ENCODE data around the gene RAD51B. TPM values are rescaled to one million over a fixed set of nuclear protein-coding genes. Genes with fewer than 3 reads are reported as not detected.

The RAD51B gene
- polyA plus RNA-seq, 3 donors, result 3.6 to 11.6 (median 9.4) TPM

DNA sequence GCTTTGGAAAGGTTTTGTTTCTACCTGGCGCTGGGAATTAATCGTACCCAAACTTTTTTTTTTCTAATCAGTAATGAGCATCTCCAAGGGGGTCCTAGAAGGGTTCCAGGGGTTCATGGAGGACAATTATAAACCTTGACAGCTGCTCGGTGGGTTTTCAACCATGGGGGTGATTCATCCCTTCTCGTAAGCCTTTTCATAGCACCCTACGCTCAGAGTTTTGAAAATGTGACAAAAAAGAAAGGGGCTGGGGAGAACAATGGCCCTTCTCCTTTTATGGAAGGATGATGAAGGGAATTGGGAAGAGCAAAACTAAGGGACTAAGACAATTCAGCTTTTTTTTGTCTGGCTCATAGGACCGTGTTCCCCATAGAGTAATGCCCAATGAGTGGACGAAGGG lies 776.6 kb downstream of the RAD51B start:
- Mint-ChIP-seq H3K27ac (no peak overlapping the region), H3K36me3 (peaks cover 3% of the 10 kb centered on the region in 2 donors), H3K27me3 (ENCODE audit: low read depth in 3 of 3) (no peaks in the 10 kb centered on the region), H3K4me1 (peaks cover 65% of the 10 kb centered on the region), H3K4me3 (no peak overlapping the region), H3K9me3 (peaks cover 0 to 3% (median 0%) of the 10 kb centered on the region in 7 donors)
- H3K9me3 ChIP-seq (replicated peaks in 1 of 2; ENCODE audit: control insufficient read depth in 1 of 2, insufficient read depth in 1 of 2, low read length in 2 of 2), result no peaks in the 10 kb centered on the region
- no peak overlapping the region for H3K27ac ChIP-seq (ENCODE audit: low read depth in 1 of 2, low read length in 2 of 2)
- TF ChIP-seq, protein P1, sequence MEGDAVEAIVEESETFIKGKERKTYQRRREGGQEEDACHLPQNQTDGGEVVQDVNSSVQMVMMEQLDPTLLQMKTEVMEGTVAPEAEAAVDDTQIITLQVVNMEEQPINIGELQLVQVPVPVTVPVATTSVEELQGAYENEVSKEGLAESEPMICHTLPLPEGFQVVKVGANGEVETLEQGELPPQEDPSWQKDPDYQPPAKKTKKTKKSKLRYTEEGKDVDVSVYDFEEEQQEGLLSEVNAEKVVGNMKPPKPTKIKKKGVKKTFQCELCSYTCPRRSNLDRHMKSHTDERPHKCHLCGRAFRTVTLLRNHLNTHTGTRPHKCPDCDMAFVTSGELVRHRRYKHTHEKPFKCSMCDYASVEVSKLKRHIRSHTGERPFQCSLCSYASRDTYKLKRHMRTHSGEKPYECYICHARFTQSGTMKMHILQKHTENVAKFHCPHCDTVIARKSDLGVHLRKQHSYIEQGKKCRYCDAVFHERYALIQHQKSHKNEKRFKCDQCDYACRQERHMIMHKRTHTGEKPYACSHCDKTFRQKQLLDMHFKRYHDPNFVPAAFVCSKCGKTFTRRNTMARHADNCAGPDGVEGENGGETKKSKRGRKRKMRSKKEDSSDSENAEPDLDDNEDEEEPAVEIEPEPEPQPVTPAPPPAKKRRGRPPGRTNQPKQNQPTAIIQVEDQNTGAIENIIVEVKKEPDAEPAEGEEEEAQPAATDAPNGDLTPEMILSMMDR (IDR thresholded peaks at IDR 0.05), result no peak
- peaks cover 62 to 74% of the 10 kb centered on the region in 2 donors for H3K4me1 ChIP-seq (ENCODE audit: control insufficient read depth in 1 of 2, insufficient read depth in 2 of 2, low read length in 2 of 2)
- H3K79me2 ChIP-seq (ENCODE audit: insufficient read depth, low read length), result no peaks in the 10 kb centered on the region
- H2AFZ ChIP-seq (ENCODE audit: insufficient read depth, low read depth, low read length, poor library complexity, severe bottlenecking), result no peak overlapping the region
- H3K4me3 ChIP-seq (replicated peaks in 1 of 3; ENCODE audit: low read depth in 2 of 3, low read length in 3 of 3), result no peak overlapping the region
- no peaks in the 10 kb centered on the region for H4K20me1 ChIP-seq (ENCODE audit: insufficient read depth, low read length)
- H3K36me3 ChIP-seq (replicated peaks in 1 of 2; ENCODE audit: control insufficient read depth in 1 of 2, insufficient read depth in 2 of 2, low read length in 2 of 2), result no peaks in the 10 kb centered on the region
- intact Hi-C loops (cut with micrococcal nuclease), result loop anchor here in 1 of 2 donors (5.0 kb wide), 1 partner anchor 146 kb away; no protein-coding TSS in a partner anchor
- DNase-seq, result no peak
- H3K4me2 ChIP-seq (replicated peaks; ENCODE audit: extremely low read depth, low read length, poor library complexity, severe bottlenecking), result no peak overlapping the region
- H3K9ac ChIP-seq (ENCODE audit: insufficient read depth, low read length, poor library complexity, severe bottlenecking), result no peak overlapping the region
- WGBS (ENCODE audit: insufficient coverage), result 90% methylated on average over 2 of the region's 7 CpGs
- no peaks in the 10 kb centered on the region for H3K27me3 ChIP-seq (ENCODE audit: control insufficient read depth in 2 of 2, insufficient read depth in 2 of 2, low read length in 2 of 2)

DNA sequence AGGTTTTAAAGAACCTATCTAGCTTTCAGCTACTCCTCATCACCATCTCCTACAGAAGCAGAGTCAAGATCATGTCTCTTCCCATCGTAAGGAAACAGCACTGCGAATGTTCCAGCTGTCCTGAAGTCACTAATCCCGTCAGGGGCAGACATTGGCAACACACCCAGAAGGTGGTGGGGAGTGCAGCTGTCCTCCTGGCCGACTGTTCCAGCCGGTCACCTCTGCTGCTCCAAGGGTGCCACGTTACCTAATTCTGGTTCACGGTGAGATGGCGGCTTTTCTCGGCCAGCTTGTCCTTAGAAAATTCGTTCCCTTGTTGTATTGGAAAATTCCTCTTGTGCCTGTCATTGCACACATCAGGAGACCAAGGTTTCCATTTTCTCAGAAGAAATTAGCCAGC lies 777.1 kb downstream of the RAD51B start:
- Histone ChIP-seq H3K36me3 (replicated peaks in 1 of 2; ENCODE audit: control insufficient read depth in 1 of 2, insufficient read depth in 2 of 2, low read length in 2 of 2) (no peaks in the 10 kb centered on the region), H2AFZ (ENCODE audit: insufficient read depth, low read depth, low read length, poor library complexity, severe bottlenecking) (no peak overlapping the region), H3K4me2 (replicated peaks; ENCODE audit: extremely low read depth, low read length, poor library complexity, severe bottlenecking) (no peak overlapping the region), H3K9me3 (replicated peaks in 1 of 2; ENCODE audit: control insufficient read depth in 1 of 2, insufficient read depth in 1 of 2, low read length in 2 of 2) (no peaks in the 10 kb centered on the region), H4K20me1 (ENCODE audit: insufficient read depth, low read length) (no peaks in the 10 kb centered on the region), H3K4me3 (replicated peaks in 1 of 3; ENCODE audit: low read depth in 2 of 3, low read length in 3 of 3) (no peak overlapping the region), H3K4me1 (ENCODE audit: control insufficient read depth in 1 of 2, insufficient read depth in 2 of 2, low read length in 2 of 2) (peaks cover 63 to 79% of the 10 kb centered on the region in 2 donors), H3K79me2 (ENCODE audit: insufficient read depth, low read length) (no peaks in the 10 kb centered on the region), H3K27ac (ENCODE audit: low read depth in 1 of 2, low read length in 2 of 2) (peak overlapping the region in 1 of 2 donors; percentile 99), H3K27me3 (ENCODE audit: control insufficient read depth in 2 of 2, insufficient read depth in 2 of 2, low read length in 2 of 2) (no peaks in the 10 kb centered on the region), H3K9ac (ENCODE audit: insufficient read depth, low read length, poor library complexity, severe bottlenecking) (no peak overlapping the region)
- no peak overlapping the region for H3K4me3 Mint-ChIP-seq
- peaks cover 3 to 4% of the 10 kb centered on the region in 2 donors for H3K36me3 Mint-ChIP-seq
- no peaks in the 10 kb centered on the region for H3K27me3 Mint-ChIP-seq (ENCODE audit: low read depth in 3 of 3)
- peaks cover 68% of the 10 kb centered on the region for H3K4me1 Mint-ChIP-seq
- intact Hi-C loops (cut with micrococcal nuclease), result loop anchor here in 1 of 2 donors (5.0 kb wide), 1 partner anchor 146 kb away; no protein-coding TSS in a partner anchor
- H3K9me3 Mint-ChIP-seq, result peaks cover 0 to 3% (median 0%) of the 10 kb centered on the region in 7 donors
- peak overlapping the region in 1 of 7 donors; percentile 99 for H3K27ac Mint-ChIP-seq
- TF ChIP-seq, protein P1 (IDR thresholded peaks at IDR 0.05), result no peak
- no peak for DNase-seq
- WGBS (ENCODE audit: insufficient coverage), result 99% methylated on average over 9 of the region's 10 CpGs
